Fibroblast of the aortic adventitia (primary cell): ENCODE measurements around the gene BRD1. TPM values are rescaled to one million over a fixed set of nuclear protein-coding genes. Genes with fewer than 3 reads are reported as not detected.

Source experiments
- DNase-seq: peaks from one replicate; pipeline ENCODE4 v3.0.0-alpha.2; 2010; ENCODE audit warnings: low read depth
- H3K4me3 ChIP-seq: 2 replicates; pipeline ENCODE4 v1.5.1; 2011; ENCODE audit warnings: low read depth, mild to moderate bottlenecking, control low read depth, low read length, moderate library complexity
- total RNA-seq: library from RNA; depleted of rRNA; stranded (reverse); fragments of >200 nt; gene quantifications from 2 replicates; pipeline ENCODE4 v1.2.3, GENCODE V29; 2012; ENCODE audit warnings: low replicate concordance
- TF ChIP-seq, protein P1 (sequence below): IDR thresholded peaks from 2 replicates; pipeline ENCODE4 v1.5.1; 2011; ENCODE audit warnings: mild to moderate bottlenecking, low read length, control low read depth, inconsistent platforms; ENCODE audit not compliant: insufficient read depth

BRD1 gene
- total RNA-seq, 1 donor, result 14.6 TPM

- H3K4me3 ChIP-seq, result no peak overlapping the region
- no peak for DNase-seq
- TF ChIP-seq, protein P1, sequence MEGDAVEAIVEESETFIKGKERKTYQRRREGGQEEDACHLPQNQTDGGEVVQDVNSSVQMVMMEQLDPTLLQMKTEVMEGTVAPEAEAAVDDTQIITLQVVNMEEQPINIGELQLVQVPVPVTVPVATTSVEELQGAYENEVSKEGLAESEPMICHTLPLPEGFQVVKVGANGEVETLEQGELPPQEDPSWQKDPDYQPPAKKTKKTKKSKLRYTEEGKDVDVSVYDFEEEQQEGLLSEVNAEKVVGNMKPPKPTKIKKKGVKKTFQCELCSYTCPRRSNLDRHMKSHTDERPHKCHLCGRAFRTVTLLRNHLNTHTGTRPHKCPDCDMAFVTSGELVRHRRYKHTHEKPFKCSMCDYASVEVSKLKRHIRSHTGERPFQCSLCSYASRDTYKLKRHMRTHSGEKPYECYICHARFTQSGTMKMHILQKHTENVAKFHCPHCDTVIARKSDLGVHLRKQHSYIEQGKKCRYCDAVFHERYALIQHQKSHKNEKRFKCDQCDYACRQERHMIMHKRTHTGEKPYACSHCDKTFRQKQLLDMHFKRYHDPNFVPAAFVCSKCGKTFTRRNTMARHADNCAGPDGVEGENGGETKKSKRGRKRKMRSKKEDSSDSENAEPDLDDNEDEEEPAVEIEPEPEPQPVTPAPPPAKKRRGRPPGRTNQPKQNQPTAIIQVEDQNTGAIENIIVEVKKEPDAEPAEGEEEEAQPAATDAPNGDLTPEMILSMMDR, result no peak
Measured at GRCh38 chr22:49768077-49768910, 59.4 kb downstream of the BRD1 start.

DNA sequence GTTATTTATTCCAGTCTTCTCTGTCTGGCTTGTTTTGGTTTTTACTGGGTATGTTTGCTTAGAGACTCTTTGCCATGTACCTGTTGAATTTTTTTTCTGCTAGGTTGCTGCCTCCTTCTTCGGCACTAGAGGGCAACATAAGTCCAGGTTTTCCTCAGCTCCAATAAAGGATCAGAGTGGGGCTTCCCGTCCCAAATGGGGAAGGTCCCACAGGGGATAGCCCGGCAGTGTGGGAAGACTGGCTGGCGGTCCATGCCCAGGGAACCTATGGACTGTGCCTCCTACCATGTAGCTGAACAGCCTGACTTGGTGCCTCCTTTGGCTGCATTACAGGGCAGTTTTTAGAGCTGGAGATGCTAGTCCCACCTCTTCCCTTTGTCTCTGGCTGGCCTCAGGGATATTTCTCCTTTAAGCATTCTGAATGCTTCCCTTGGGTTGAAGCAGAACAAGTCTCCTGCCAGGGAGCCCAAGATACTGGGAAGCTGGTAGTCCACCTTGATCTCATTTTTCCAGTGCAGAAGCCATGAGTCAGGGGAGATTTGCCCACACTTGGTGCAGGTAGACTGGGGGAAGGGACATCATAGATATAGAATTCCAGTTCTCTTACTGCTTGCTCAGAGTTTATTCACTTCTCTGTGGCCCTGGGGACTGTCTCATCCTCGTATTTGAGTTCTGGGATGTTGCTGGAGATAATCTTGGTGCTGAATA lies 60.2 kb downstream of the BRD1 start:
- no peak overlapping the region for H3K4me3 ChIP-seq
- TF ChIP-seq, protein P1, result peak; percentile 74
- DNase-seq, result peak; percentile 63

- TF ChIP-seq, protein P1, result no peak
- H3K4me3 ChIP-seq, result no peak overlapping the region
- DNase-seq, result no peak
Measured at GRCh38 chr22:49765951-49766350, 61.7 kb downstream of the BRD1 start.

GRCh38 chr22:49765091-49765771 lies 62.4 kb downstream of the BRD1 start:
- TF ChIP-seq, protein P1, result no peak
- no peak overlapping the region for H3K4me3 ChIP-seq
- no peak for DNase-seq

- H3K4me3 ChIP-seq, result no peak overlapping the region
- no peak for DNase-seq
- TF ChIP-seq, protein P1, result no peak
Measured at GRCh38 chr22:49764127-49764581, 63.5 kb downstream of the BRD1 start.

DNA sequence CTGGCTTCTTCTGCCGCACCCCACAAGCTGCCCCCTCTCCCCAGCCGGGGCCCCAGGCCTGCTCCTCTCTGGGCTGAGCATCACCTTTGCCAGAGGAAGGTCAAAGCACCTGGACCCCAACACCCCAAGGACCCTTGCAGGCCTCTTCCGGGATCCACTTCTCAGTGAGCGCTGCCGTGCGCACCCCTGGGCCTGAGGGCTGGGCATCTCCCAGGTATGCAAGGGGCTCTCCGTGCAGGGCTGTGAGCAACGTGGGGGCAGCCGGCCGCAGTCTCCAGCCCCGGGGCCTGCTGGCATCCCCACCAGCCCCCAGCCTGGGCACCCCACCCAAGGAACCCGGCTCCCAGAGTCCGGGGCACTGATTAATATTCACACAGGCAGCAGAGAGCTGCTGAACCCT lies 64.0 kb downstream of the BRD1 start:
- DNase-seq, result no peak
- TF ChIP-seq, protein P1, result no peak
- H3K4me3 ChIP-seq, result no peak overlapping the region
